Measurements from ENCODE around the gene CXorf49.
"Not testable (repeated sequence)": the region's sequence is repeated elsewhere in the genome, so short reads cannot be mapped to it uniquely, and the experiment has no call there.

The CXorf49 gene
- 0 reads per million in 2 donors for total RNA-seq

DNA sequence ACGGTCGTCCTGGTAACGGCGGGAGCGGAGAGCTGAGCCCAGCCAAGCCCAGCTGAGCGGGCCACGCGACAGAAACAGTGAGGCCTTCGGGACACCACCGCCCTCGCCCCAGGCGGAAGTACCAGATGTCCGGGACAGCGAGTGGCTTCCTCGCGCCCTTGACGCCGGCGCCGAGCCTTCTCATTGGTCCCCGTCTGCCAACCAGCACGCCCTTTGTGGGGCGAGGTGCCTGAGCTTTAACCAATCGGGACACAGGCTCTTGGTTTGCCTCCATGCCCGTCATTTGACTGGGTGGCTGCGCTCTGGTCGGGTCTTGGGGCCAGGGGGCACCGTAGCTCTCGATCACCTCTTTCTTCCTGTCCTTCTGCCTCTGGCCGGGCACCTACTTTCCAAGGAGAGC lies at the start of gene CXorf49:
Gene CXorf49 (minus strand): TSS at position 101 of the 400 bp plus-strand sequence. CDS start 134 bp downstream, outside the sequence.
- not testable (repeated sequence) for DNase-seq

GRCh38 chrX:71767134-71767533 lies 49.0 kb upstream of the CXorf49 start:
- not testable (repeated sequence) for DNase-seq

DNA sequence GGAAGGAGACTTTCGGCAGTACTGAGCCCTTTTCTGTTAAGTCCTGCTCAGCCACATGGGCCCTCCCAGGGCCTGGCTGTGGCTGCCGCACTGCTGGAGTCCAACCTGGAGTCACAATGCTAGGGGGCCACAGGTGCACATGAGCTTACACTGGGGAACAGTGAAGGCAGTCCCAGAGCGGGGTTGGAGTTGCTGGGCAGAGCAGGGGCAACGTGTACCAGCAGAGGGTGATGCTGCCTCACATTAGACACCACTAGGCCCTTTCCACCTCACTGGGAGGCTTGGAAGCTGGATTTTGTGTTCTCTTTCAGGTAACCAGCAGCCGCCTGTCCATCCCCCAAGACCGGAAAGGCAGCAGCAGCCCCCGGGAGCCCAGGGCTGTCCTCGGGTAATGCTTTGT lies 47.5 kb upstream of the CXorf49 start:
- not testable (repeated sequence) for DNase-seq

- DNase-seq: not testable (repeated sequence)
Observed at GRCh38 chrX:71764832-71765231, 46.7 kb upstream of the CXorf49 start.

- not testable (repeated sequence) for DNase-seq
Observed at GRCh38 chrX:71763049-71763448, 45.0 kb upstream of the CXorf49 start, which contains the start of gene CXorf49B. TSS of gene CXorf49B (plus strand) at chrX:71763349. CDS start at chrX:71763424, 75 bp downstream.

- DNase-seq: not testable (repeated sequence)
Observed at GRCh38 chrX:71760688-71761281, 42.7 kb upstream of the CXorf49 start.

- DNase-seq: not testable (repeated sequence)
Observed at GRCh38 chrX:71720289-71720886, 2.3 kb upstream of the CXorf49 start.

DNA sequence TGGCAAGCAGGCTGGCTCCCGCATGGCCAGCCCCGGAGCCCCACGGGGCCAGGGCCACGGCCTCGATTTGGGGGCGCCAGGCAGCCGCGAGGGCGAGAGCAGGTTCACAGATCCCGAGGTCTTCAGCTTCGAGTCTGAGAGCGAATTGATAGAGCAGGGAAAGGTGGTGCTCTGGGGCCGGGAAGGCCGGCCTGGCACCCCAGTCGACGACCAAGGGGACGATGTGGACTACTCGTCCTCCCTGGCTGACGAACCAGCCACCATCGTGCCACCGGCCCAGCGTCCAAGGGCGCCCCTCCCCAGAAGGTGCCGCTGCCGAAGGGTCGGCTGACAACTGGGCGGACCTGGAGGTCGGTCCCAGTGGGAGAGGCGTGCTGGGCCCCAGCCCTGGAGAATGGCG lies 1.1 kb upstream of the CXorf49 start:
- not testable (repeated sequence) for DNase-seq

- DNase-seq: not testable (repeated sequence)
Observed at GRCh38 chrX:71716323-71716722, 1.8 kb downstream of the CXorf49 start.

DNA sequence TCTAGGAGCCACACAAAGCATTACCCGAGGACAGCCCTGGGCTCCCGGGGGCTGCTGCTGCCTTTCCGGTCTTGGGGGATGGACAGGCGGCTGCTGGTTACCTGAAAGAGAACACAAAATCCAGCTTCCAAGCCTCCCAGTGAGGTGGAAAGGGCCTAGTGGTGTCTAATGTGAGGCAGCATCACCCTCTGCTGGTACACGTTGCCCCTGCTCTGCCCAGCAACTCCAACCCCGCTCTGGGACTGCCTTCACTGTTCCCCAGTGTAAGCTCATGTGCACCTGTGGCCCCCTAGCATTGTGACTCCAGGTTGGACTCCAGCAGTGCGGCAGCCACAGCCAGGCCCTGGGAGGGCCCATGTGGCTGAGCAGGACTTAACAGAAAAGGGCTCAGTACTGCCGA lies 2.5 kb downstream of the CXorf49 start:
- DNase-seq: not testable (repeated sequence)

DNA sequence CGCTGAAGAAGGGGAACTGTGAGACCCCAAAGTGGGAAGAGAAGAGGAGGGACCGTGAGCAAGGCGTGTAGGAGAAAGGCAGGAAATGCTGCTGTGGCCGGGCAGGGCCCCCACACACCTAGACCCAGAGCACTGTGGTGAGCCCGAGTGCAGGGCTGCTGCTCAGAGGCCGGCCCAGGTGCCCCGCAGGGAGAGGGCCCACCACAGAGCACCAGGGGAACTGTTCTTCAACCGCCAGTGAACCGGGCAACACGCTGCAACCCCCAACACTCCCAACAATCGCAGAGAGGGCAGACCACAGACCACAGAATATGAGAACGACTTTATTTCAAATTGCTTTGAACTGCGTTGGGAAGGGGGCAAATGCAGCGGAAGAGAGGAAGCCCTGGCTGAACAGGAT lies 4.0 kb downstream of the CXorf49 start:
- DNase-seq: not testable (repeated sequence)

- DNase-seq: not testable (repeated sequence)
Observed at GRCh38 chrX:71702853-71703252, 15.2 kb downstream of the CXorf49 start.

DNA sequence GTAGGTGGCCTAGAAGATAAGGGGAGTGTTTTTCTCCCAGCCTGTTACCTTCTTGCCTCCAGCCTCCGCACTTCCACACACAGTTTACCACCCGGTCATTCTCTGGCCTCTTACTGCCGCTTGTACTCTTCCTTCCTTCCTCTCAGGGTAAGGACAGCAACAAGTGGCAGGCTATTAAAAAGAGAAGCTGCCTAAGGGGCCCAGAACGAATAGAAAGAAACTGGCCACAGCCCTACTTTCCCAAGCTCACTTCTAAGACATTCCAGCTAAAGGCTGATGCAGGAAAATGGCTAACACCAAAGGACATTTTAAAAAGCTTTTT lies 19.1 kb downstream of the CXorf49 start:
- DNase-seq: not testable (repeated sequence)

GRCh38 chrX:71698299-71699022 lies 19.6 kb downstream of the CXorf49 start:
- DNase-seq: not testable (repeated sequence)

- DNase-seq: not testable (repeated sequence)
Observed at GRCh38 chrX:71697466-71698298, 20.4 kb downstream of the CXorf49 start.

- not testable (repeated sequence) for DNase-seq
Observed at GRCh38 chrX:71696641-71697465, 21.2 kb downstream of the CXorf49 start.

DNA sequence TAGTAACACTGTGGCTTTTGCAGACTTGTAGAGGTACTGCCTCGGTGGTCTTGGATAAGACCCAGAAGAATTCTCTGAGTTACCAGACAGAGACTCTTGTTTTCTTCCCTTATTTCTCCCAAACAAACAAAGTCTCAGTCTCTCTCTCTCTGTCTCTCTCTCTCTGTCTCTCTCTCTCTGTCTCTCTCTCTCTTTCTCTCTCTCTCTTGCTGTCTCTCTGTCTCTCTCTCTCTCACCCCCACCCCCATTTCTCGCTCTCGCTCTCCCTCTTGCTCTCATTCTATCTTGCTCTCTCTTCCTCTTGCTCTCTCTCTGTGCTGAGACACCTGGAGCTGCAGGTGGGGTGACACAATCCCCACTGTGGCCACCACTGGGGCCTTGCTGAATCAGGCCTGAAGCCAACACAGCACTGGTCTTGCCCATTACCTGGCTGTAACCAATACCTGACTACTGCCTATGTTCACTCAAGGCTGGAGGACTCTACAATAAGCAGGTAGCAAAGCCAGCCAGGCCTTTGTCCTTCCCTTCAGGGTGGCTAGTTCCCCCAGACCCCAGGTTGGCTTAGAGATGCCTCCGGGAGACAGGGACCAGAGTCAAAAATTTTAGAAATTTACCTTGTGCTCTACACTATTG lies 38.4 kb downstream of the CXorf49 start:
- no peak for DNase-seq

GRCh38 chrX:71677195-71677594 lies 40.9 kb downstream of the CXorf49 start:
- DNase-seq: not testable (repeated sequence)

GRCh38 chrX:71676068-71676795 lies 41.9 kb downstream of the CXorf49 start:
- DNase-seq: not testable (repeated sequence)

GRCh38 chrX:71675636-71676035 lies 42.4 kb downstream of the CXorf49 start:
- not testable (repeated sequence) for DNase-seq

GRCh38 chrX:71671938-71672337 lies 46.1 kb downstream of the CXorf49 start:
- no peak for DNase-seq
